ENCODE results near the gene MALAT1. TPM values are rescaled to one million over a fixed set of nuclear protein-coding genes. Genes with fewer than 3 reads are reported as not detected.

MALAT1 gene
- total and polyA plus RNA-seq, 2 of the 8 experiments (the other 6 are each of a cell fraction or from before 2014, with no cell fraction given) = 115 to 984 TPM

DNA sequence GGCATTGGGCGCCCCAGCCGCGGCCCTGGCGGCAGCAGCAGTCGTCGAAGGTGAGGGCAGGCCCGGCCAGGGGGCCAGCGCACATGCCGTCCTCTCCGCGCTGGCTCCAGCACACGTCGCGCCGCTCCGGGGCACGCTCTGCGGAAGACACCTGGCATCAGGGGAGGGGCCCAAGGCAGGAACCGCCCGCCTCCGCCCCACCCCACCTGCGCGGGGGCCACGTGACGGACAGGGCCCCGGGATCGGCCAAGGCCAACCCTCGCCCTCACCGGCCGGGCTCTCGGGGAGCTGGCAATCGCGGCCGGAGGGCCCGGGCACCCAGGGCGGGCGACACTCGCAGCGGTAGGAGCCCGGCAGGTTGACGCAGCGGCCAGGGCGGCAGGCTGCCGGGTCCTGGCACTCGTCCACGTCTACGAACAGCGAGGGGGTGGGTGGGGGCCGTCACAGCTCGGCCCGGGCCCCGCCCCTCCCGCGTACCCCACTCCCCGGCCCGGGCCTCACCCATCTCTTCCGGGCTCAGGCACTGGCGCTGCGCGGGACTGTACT is 41.0 kb downstream of the MALAT1 start:
- POLR2A ChIA-PET (ENCODE audit: partially characterized antibody) = interaction anchor here (0.6 to 5.2 kb wide), 21 partner anchors 9 to 662 kb away, joined by 3 to 62 read pairs (median 4); partner anchors contain the start of genes EHD1, FAM89B, MALAT1 and NEAT1
- no peak overlapping the region for H3K4ac ChIP-seq (replicated peaks; ENCODE audit: insufficient read length, low read depth, low read length)
- peak overlapping the region; percentile 16 to 68 (median 40) for H3K4me3 ChIP-seq (ENCODE audit: extremely low read depth in 1 of 4, insufficient read depth in 2 of 4, low read depth in 3 of 4, low read length in 4 of 4)
- no peak overlapping the region for H3K56ac ChIP-seq (replicated peaks; ENCODE audit: insufficient read length, low read depth, low read length)
- no peak overlapping the region for H3K9ac ChIP-seq (replicated peaks in 1 of 4; ENCODE audit: extremely low read depth in 1 of 4, low read depth in 3 of 4, low read length in 3 of 4)
- no peak overlapping the region for H3K27ac ChIP-seq (ENCODE audit: low read depth, low read length)
- no peak overlapping the region for H2AFZ ChIP-seq (ENCODE audit: low read length)
- H3K4me2 ChIP-seq (ENCODE audit: insufficient read depth in 1 of 2, low read depth in 2 of 2, low read length in 2 of 2) = peak overlapping the region; percentile 64 to 89
- no peak overlapping the region for H2BK12ac ChIP-seq (ENCODE audit: low read depth, low read length)
- H2BK20ac ChIP-seq (ENCODE audit: low read length) = no peak overlapping the region
- CTCF ChIA-PET (ENCODE audit: partially characterized antibody) = interaction anchor here (0.7 to 10.5 kb wide), 20 partner anchors 9 to 383 kb away, joined by 3 to 284 read pairs (median 5); partner anchors contain the start of genes EHBP1L1, FAM89B, LTBP3 and SCYL1
- H3K9me3 ChIP-seq (ENCODE audit: insufficient read depth in 2 of 2, low read depth in 1 of 2, low read length in 1 of 2) = no peaks in the 10 kb centered on the region
- H3K14ac ChIP-seq (ENCODE audit: insufficient read length) = no peak overlapping the region
- no peak overlapping the region for H4K5ac ChIP-seq (ENCODE audit: insufficient read length, low read depth, low read length)
- H4K91ac ChIP-seq (replicated peaks; ENCODE audit: insufficient read length, low read length) = peak overlapping the region; percentile 73
- peak in 1 of 2 experiments; percentile 89 for DNase-seq (ENCODE audit: low read depth in 1 of 2, low spot score in 2 of 2)
- no peak overlapping the region for H3K23ac ChIP-seq (ENCODE audit: insufficient read length)
- peaks cover 0 to 9% (median 1%) of the 10 kb centered on the region in 4 experiments; a peak in 5 of 7 replicates for H3K4me1 ChIP-seq (replicated peaks in 1 of 4; ENCODE audit: control insufficient read depth in 3 of 4, insufficient read depth in 4 of 4, low read length in 3 of 4)
- peaks cover 17% of the 10 kb centered on the region for H3K23me2 ChIP-seq (ENCODE audit: low read depth, low read length)
- H3K27me3 ChIP-seq (replicated peaks in 1 of 4; ENCODE audit: control insufficient read depth in 3 of 4, extremely low read depth in 1 of 4, insufficient read depth in 3 of 4, low read length in 3 of 4) = peaks cover 0 to 31% (median 15%) of the 10 kb centered on the region in 4 experiments; a peak in 6 of 7 replicates
- H4K20me1 ChIP-seq (replicated peaks in 1 of 2; ENCODE audit: control insufficient read depth in 1 of 2, insufficient read depth in 2 of 2, low read length in 2 of 2) = peaks cover 3 to 18% of the 10 kb centered on the region in 2 experiments
- no peak overlapping the region for H2AK5ac ChIP-seq (ENCODE audit: low read depth, low read length)
- H2BK5ac ChIP-seq (ENCODE audit: low read depth, low read length) = peak overlapping the region; percentile 69; the same call in 1 of the 2 replicates
- no peak overlapping the region for H2BK120ac ChIP-seq (replicated peaks; ENCODE audit: low read depth, low read length)
- no peak for FAIRE-seq
- peaks cover 0 to 6% (median 2%) of the 10 kb centered on the region in 4 experiments; a peak in 3 of 8 replicates for H3K36me3 ChIP-seq (ENCODE audit: control insufficient read depth in 2 of 4, insufficient read depth in 4 of 4, low read length in 3 of 4)
- H3K18ac ChIP-seq (ENCODE audit: extremely low read depth, low read length) = no peak overlapping the region; the same call in 1 of the 2 replicates
- H4K8ac ChIP-seq (ENCODE audit: extremely low read depth, insufficient read depth, low read length) = peak overlapping the region; percentile 73
- 1% methylated on average over 16 of the region's 60 CpGs; no CpG with 5 or more reads in 1 of the 2 experiments for WGBS, 2 experiments (ENCODE audit: extremely low coverage in 1 of 2, insufficient coverage in 1 of 2, insufficient read length in 1 of 2, insufficient replicate concordance in 2 of 2, low coverage in 1 of 2, low lambda C conversion rate in 2 of 2, missing lambda C conversion rate in 1 of 2)
- no peaks in the 10 kb centered on the region for H3K79me2 ChIP-seq (ENCODE audit: control insufficient read depth in 1 of 2, insufficient read depth in 2 of 2, low read length in 2 of 2)
- H3K79me1 ChIP-seq (ENCODE audit: low read depth, low read length) = no peaks in the 10 kb centered on the region
- no peak overlapping the region for H2BK15ac ChIP-seq (ENCODE audit: low read length)
- TF ChIP-seq SIRT6 (IDR thresholded peaks at IDR 0.05; ENCODE audit: low read length) = no peak
- TF ChIP-seq EGR1 (IDR thresholded peaks at IDR 0.05; ENCODE audit: borderline replicate concordance, low read depth, low read length) = no peak
- no peak for TF ChIP-seq GTF2F1 (IDR thresholded peaks at IDR 0.05; ENCODE audit: borderline replicate concordance, low read depth, low read length)
- no peak for TF ChIP-seq CREB1 (IDR thresholded peaks at IDR 0.05)
- TF ChIP-seq USF2 (IDR thresholded peaks at IDR 0.05; ENCODE audit: low read length) = peak; percentile 80
- TF ChIP-seq MAX (IDR thresholded peaks at IDR 0.05) = peak; percentile 98
- TF ChIP-seq HDAC2 (IDR thresholded peaks at IDR 0.05; ENCODE audit: borderline replicate concordance in 1 of 2, low read depth in 2 of 2, low read length in 2 of 2) = no peak
- no peak for TF ChIP-seq GABPA (IDR thresholded peaks at IDR 0.05; ENCODE audit: borderline replicate concordance, insufficient read depth, low read length)
- peak; percentile 56 for TF ChIP-seq SUZ12 (IDR thresholded peaks at IDR 0.05; ENCODE audit: low read length)
- no peak for TF ChIP-seq NRF1 (IDR thresholded peaks at IDR 0.05; ENCODE audit: low read depth, low read length)
- peak; percentile 34 for TF ChIP-seq CTBP2 (IDR thresholded peaks at IDR 0.05; ENCODE audit: borderline replicate concordance, insufficient read depth, insufficient read length, low read length)
